GM12873 (cell line): ENCODE data around the gene UBE2L3.

ENCODE experiments used
- CTCF ChIP-seq: IDR thresholded peaks from 2 replicates; pipeline ENCODE4 v1.5.1; 2012; ENCODE audit warnings: low read depth, mild to moderate bottlenecking, moderate library complexity, low read length, control low read depth; ENCODE audit not compliant: insufficient read depth; ENCODE audit errors: missing control alignments

UBE2L3 gene

GRCh38 chr22:21594865-21595452, 27.4 kb downstream of the UBE2L3 start:
- TF ChIP-seq CTCF, result no peak

- no peak for TF ChIP-seq CTCF
These were observed 30.8 kb downstream of the UBE2L3 start for GRCh38 chr22:21598302-21598701.

- no peak for TF ChIP-seq CTCF
These were observed 31.8 kb downstream of the UBE2L3 start for GRCh38 chr22:21599053-21599893.

- no peak for TF ChIP-seq CTCF
These were observed 35.1 kb downstream of the UBE2L3 start for GRCh38 chr22:21602579-21602978.

GRCh38 chr22:21603973-21604372, 36.5 kb downstream of the UBE2L3 start:
- TF ChIP-seq CTCF, result no peak

- TF ChIP-seq CTCF, result no peak
These were observed 38.5 kb downstream of the UBE2L3 start for GRCh38 chr22:21605887-21606564.

- TF ChIP-seq CTCF, result no peak
These were observed 39.3 kb downstream of the UBE2L3 start for GRCh38 chr22:21606775-21607174.
